ENCODE data around the gene SGPP1. TPM values are rescaled to one million over a fixed set of nuclear protein-coding genes. Genes with fewer than 3 reads are reported as not detected.

Gene SGPP1
- total RNA-seq, 1 experiment from 2014 or later = 5.5 TPM

GRCh38 chr14:63673255-63673654 is 54.6 kb downstream of the SGPP1 start:
- no CpG with 5 or more reads among the region's 5 CpGs for WGBS (ENCODE audit: extremely low coverage, insufficient read length, low lambda C conversion rate)
- Histone ChIP-seq H3K79me2 (ENCODE audit: insufficient read depth, low read length) (no peaks in the 10 kb centered on the region), H4K5ac (ENCODE audit: insufficient read length, low read depth, low read length) (no peak overlapping the region), H3K4ac (ENCODE audit: low read depth, low read length) (no peak overlapping the region), H3K9me3 (ENCODE audit: control insufficient read depth, low read depth, low read length) (no peaks in the 10 kb centered on the region), H2BK5ac (ENCODE audit: insufficient read length, low read length) (no peak overlapping the region), H3K27ac (ENCODE audit: insufficient read length, low read depth, low read length) (no peak overlapping the region), H3K18ac (ENCODE audit: insufficient read length, low read depth, low read length) (no peak overlapping the region), H2AFZ (ENCODE audit: low read length) (no peak overlapping the region), H2AK5ac (ENCODE audit: insufficient read length, low read length) (no peak overlapping the region), H2BK120ac (ENCODE audit: low read depth, low read length, poor library complexity, severe bottlenecking) (no peak overlapping the region), H4K20me1 (ENCODE audit: control insufficient read depth, insufficient read depth, insufficient read length) (no peaks in the 10 kb centered on the region), H3K56ac (ENCODE audit: insufficient read length, low read depth, low read length) (no peak overlapping the region), H4K91ac (ENCODE audit: insufficient read length, low read depth, low read length) (no peak overlapping the region), H3K14ac (ENCODE audit: insufficient read depth, low read length) (no peak overlapping the region), H3K4me2 (ENCODE audit: insufficient read depth, insufficient read length, low read length) (no peak overlapping the region), H3K27me3 (ENCODE audit: insufficient read depth, low read length) (no peaks in the 10 kb centered on the region), H2BK20ac (ENCODE audit: low read depth, low read length, poor library complexity, severe bottlenecking) (no peak overlapping the region), H3K9ac (ENCODE audit: extremely low read depth, insufficient read length, low read length) (no peak overlapping the region), H3T11ph (ENCODE audit: low read length) (no peak overlapping the region), H3K4me1 (ENCODE audit: insufficient read depth, low read length) (no peaks in the 10 kb centered on the region), H3K23ac (ENCODE audit: insufficient read length, low read depth, low read length) (no peak overlapping the region), H3K23me2 (ENCODE audit: insufficient read length, low read depth, low read length, poor library complexity, severe bottlenecking) (no peaks in the 10 kb centered on the region), H3K79me1 (ENCODE audit: insufficient read depth, low read depth, low read length, poor library complexity, severe bottlenecking) (no peaks in the 10 kb centered on the region), H2BK15ac (ENCODE audit: low read depth, low read length) (no peak overlapping the region), H2BK12ac (ENCODE audit: insufficient read length, low read depth, low read length) (no peak overlapping the region), H4K8ac (replicated peaks; ENCODE audit: insufficient read length, low read depth, low read length) (no peak overlapping the region)
- Mint-ChIP-seq H3K4me1 (no peaks in the 10 kb centered on the region; a peak in 1 of 4 replicates), H3K36me3 (ENCODE audit: insufficient read depth in 1 of 3, low read depth in 3 of 3) (no peaks in the 10 kb centered on the region), H3K9me3 (no peaks in the 10 kb centered on the region), H3K27ac (no peak overlapping the region), H3K4me3 (no peak overlapping the region), H3K27me3 (ENCODE audit: low read depth) (no peaks in the 10 kb centered on the region; the same call in 1 of the 2 replicates)
- DNase-seq = no peak
- TF ChIP-seq, protein P1, sequence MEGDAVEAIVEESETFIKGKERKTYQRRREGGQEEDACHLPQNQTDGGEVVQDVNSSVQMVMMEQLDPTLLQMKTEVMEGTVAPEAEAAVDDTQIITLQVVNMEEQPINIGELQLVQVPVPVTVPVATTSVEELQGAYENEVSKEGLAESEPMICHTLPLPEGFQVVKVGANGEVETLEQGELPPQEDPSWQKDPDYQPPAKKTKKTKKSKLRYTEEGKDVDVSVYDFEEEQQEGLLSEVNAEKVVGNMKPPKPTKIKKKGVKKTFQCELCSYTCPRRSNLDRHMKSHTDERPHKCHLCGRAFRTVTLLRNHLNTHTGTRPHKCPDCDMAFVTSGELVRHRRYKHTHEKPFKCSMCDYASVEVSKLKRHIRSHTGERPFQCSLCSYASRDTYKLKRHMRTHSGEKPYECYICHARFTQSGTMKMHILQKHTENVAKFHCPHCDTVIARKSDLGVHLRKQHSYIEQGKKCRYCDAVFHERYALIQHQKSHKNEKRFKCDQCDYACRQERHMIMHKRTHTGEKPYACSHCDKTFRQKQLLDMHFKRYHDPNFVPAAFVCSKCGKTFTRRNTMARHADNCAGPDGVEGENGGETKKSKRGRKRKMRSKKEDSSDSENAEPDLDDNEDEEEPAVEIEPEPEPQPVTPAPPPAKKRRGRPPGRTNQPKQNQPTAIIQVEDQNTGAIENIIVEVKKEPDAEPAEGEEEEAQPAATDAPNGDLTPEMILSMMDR (conservative IDR thresholded peaks at IDR 0.05) = no peak

Measured in H9 (cell line).